WTC11 (cell line): ENCODE results near the gene AKAP3. TPM values are rescaled to one million over a fixed set of nuclear protein-coding genes. Genes with fewer than 3 reads are reported as not detected.
A peak's percentile ranks its signal among the peaks of the same experiment; 100 is the strongest.

Experiments used
- ATAC-seq: fragments of 200-7000 bp; cut with Tn5 transposase; 2 replicates; pipeline ENCODE4 v1.10.0; 2021; ENCODE audit warnings: mild to moderate bottlenecking, moderate library complexity
- CTCF ChIA-PET: fragments of 300-600 bp; sonication (Branson Sonifier 250); formaldehyde crosslinking; loops from one replicate; lab custom pipeline; 2021; ENCODE audit warnings: antibody characterized with exemption; lab: Charles Lee
- POLR2A ChIA-PET: fragments of 350-600 bp; sonication (Branson Sonifier 250); formaldehyde crosslinking; loops from one replicate; lab custom pipeline; 2021; ENCODE audit warnings: antibody characterized with exemption; lab: Charles Lee
- DNase-seq: peaks from one replicate; pipeline ENCODE4 v3.0.0; 2021; ENCODE audit warnings: low spot score
- H3K27ac Mint-ChIP-seq: 2 replicates; pipeline ENCODE4 v1.8.0; 2021; ENCODE audit warnings: mixed read lengths
- H3K27me3 Mint-ChIP-seq: 2 replicates; pipeline ENCODE4 v1.8.0; 2021; ENCODE audit warnings: low read depth, mild to moderate bottlenecking, moderate library complexity, mixed read lengths
- H3K36me3 Mint-ChIP-seq: 2 replicates; pipeline ENCODE4 v1.8.0; 2021; ENCODE audit warnings: mixed read lengths
- H3K4me1 Mint-ChIP-seq: 2 replicates; pipeline ENCODE4 v1.8.0; 2022; ENCODE audit warnings: mixed read lengths
- H3K4me3 Mint-ChIP-seq: 2 replicates; pipeline ENCODE4 v1.8.0; 2021; ENCODE audit warnings: mild to moderate bottlenecking, moderate library complexity, mixed read lengths
- H3K9me3 Mint-ChIP-seq: 2 replicates; pipeline ENCODE4 v1.8.0; 2021; ENCODE audit warnings: mixed read lengths
- CREM ChIP-seq: sonication (generic); formaldehyde crosslinking; IDR thresholded peaks from 2 replicates; pipeline ENCODE4 v1.8.1; 2022; ENCODE audit warnings: mild to moderate bottlenecking, missing genetic modification reagents, moderate library complexity
- FOXJ3 ChIP-seq: sonication (generic); formaldehyde crosslinking; IDR thresholded peaks from 2 replicates; pipeline ENCODE4 v1.9.0; 2021; ENCODE audit warnings: missing genetic modification reagents, mild to moderate bottlenecking, borderline replicate concordance
- FOXK1 ChIP-seq: sonication (generic); formaldehyde crosslinking; IDR thresholded peaks from 2 replicates; pipeline ENCODE4 v1.8.0; 2022; ENCODE audit warnings: mild to moderate bottlenecking, moderate library complexity, missing genetic modification reagents
- FOXP1 ChIP-seq: sonication (generic); formaldehyde crosslinking; IDR thresholded peaks from 2 replicates; pipeline ENCODE4 v1.8.0; 2022; ENCODE audit warnings: missing genetic modification reagents, mild to moderate bottlenecking, moderate library complexity, borderline replicate concordance
- GABPB1 ChIP-seq: sonication (generic); formaldehyde crosslinking; IDR thresholded peaks from 2 replicates; pipeline ENCODE4 v1.8.1; 2023; ENCODE audit warnings: mild to moderate bottlenecking, missing genetic modification reagents
- KAT7 ChIP-seq: sonication (generic); formaldehyde crosslinking; IDR thresholded peaks from 2 replicates; pipeline ENCODE4 v1.8.1; 2023; ENCODE audit warnings: missing genetic modification reagents, mild to moderate bottlenecking, borderline replicate concordance
- NFE2L1 ChIP-seq: sonication (generic); formaldehyde crosslinking; IDR thresholded peaks from 2 replicates; pipeline ENCODE4 v1.8.1; 2023; ENCODE audit warnings: missing genetic modification reagents
- NFYB ChIP-seq: sonication (generic); formaldehyde crosslinking; conservative IDR thresholded peaks from 2 replicates; pipeline ENCODE4 v1.8.0; 2022; ENCODE audit warnings: low read depth, missing genetic modification reagents
- PRRX2 ChIP-seq: fragments of 250-450 bp; sonication (Bioruptor Pico); IDR thresholded peaks from 2 replicates; pipeline ENCODE4 v1.8.0; 2021; ENCODE audit warnings: mild to moderate bottlenecking
- RORB ChIP-seq: fragments of 250-450 bp; sonication (Bioruptor Pico); IDR thresholded peaks from 2 replicates; pipeline ENCODE4 v1.9.0; 2021; ENCODE audit warnings: mild to moderate bottlenecking
- SP1 ChIP-seq: sonication (generic); formaldehyde crosslinking; conservative IDR thresholded peaks from 2 replicates; pipeline ENCODE4 v1.8.1; 2022; ENCODE audit warnings: missing genetic modification reagents
- TP53 ChIP-seq: sonication (generic); formaldehyde crosslinking; IDR thresholded peaks from 2 replicates; pipeline ENCODE4 v1.8.1; 2023; ENCODE audit warnings: mild to moderate bottlenecking, missing genetic modification reagents
- ZNF219 ChIP-seq: sonication (generic); formaldehyde crosslinking; IDR thresholded peaks from 2 replicates; pipeline ENCODE4 v1.8.0; 2023; ENCODE audit warnings: missing genetic modification reagents, mild to moderate bottlenecking, borderline replicate concordance
- ZNF416 ChIP-seq: fragments of 250-450 bp; sonication (Bioruptor Pico); IDR thresholded peaks from 2 replicates; pipeline ENCODE4 v1.9.0; 2021; ENCODE audit warnings: mild to moderate bottlenecking, inconsistent platforms
- total RNA-seq: library from RNA; stranded (reverse); gene quantifications from 3 replicates; pipeline ENCODE4 v1.2.3, GENCODE V29; 2021
- TF ChIP-seq, protein P1 (sequence below): sonication (generic); formaldehyde crosslinking; IDR thresholded peaks from 2 replicates; pipeline ENCODE4 v1.8.0; 2022; ENCODE audit warnings: mild to moderate bottlenecking, missing genetic modification reagents
- TF ChIP-seq, protein P2 (sequence below): sonication (generic); formaldehyde crosslinking; IDR thresholded peaks from 2 replicates; pipeline ENCODE4 v1.8.0; 2023; ENCODE audit warnings: missing genetic modification reagents, mild to moderate bottlenecking, borderline replicate concordance
- TF ChIP-seq, protein P3 (sequence below): sonication (generic); formaldehyde crosslinking; IDR thresholded peaks from 2 replicates; pipeline ENCODE4 v1.8.1; 2023; ENCODE audit warnings: mild to moderate bottlenecking, missing genetic modification reagents, borderline replicate concordance
- TF ChIP-seq, protein P4 (sequence below): sonication (generic); formaldehyde crosslinking; IDR thresholded peaks from 2 replicates; pipeline ENCODE4 v1.8.0; 2022; ENCODE audit warnings: mild to moderate bottlenecking, missing genetic modification reagents
- TF ChIP-seq, protein P5 (sequence below): sonication (generic); formaldehyde crosslinking; IDR thresholded peaks from 2 replicates; pipeline ENCODE4 v1.8.0; 2023; ENCODE audit warnings: mild to moderate bottlenecking, missing genetic modification reagents
- TF ChIP-seq, protein P6 (sequence below): sonication (generic); formaldehyde crosslinking; conservative IDR thresholded peaks from 2 replicates; pipeline ENCODE4 v1.8.1; 2022; ENCODE audit warnings: mild to moderate bottlenecking, missing genetic modification reagents
- TF ChIP-seq, protein P7 (sequence below): sonication (generic); formaldehyde crosslinking; IDR thresholded peaks from 2 replicates; pipeline ENCODE4 v1.8.1; 2023; ENCODE audit warnings: mild to moderate bottlenecking, missing genetic modification reagents, moderate library complexity
- TF ChIP-seq, protein P8 (sequence below): sonication (generic); formaldehyde crosslinking; IDR thresholded peaks from 2 replicates; pipeline ENCODE4 v1.8.1; 2022; ENCODE audit warnings: mild to moderate bottlenecking, missing genetic modification reagents, moderate library complexity, borderline replicate concordance

Gene AKAP3
- total RNA-seq, 1 experiment from 2014 or later: 1.9 TPM

DNA sequence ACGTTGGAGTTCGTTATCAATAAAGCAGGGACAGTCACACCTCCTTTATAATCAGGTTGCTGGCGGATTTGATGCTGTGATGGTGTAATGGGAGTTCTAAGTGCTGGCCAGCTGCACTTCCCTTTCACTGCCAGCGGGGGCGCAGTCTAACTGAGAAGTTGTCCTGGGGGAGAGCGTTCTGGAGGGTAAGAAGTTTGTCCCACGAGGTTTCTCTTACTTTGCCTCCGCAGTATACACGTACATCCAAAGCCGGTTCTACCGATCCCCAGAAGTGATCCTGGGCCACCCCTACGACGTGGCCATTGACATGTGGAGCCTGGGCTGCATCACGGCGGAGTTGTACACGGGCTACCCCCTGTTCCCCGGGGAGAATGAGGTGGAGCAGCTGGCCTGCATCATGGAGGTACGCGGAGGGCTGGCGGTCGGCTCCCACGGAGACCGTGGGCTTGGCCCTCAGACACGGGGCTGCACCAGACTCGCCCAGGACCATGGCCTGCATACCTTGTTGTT, 44.1 kb downstream of the AKAP3 start:
- ATAC-seq: peak; percentile 96
- Mint-ChIP-seq H3K36me3 (no peaks in the 10 kb centered on the region), H3K27ac (no peak overlapping the region), H3K4me3 (peak overlapping the region; percentile 94), H3K4me1 (peaks cover 3% of the 10 kb centered on the region; the same call in 1 of the 2 replicates), H3K27me3 (peaks cover 21% of the 10 kb centered on the region), H3K9me3 (no peaks in the 10 kb centered on the region)
- CTCF ChIA-PET: interaction anchor here (0.5 to 2.5 kb wide), 28 partner anchors 9 to 1147 kb away, joined by 3 to 38 read pairs (median 4); partner anchors contain the start of genes AKAP3, FGF23 and NDUFA9
- POLR2A ChIA-PET: interaction anchor here (0.9 kb wide), 1 partner anchor 224 kb away, joined by 3 read pairs; no protein-coding TSS in a partner anchor
- DNase-seq: peak; percentile 79
- TF ChIP-seq, protein P1, sequence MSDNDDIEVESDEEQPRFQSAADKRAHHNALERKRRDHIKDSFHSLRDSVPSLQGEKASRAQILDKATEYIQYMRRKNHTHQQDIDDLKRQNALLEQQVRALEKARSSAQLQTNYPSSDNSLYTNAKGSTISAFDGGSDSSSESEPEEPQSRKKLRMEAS: peak; percentile 83
- TF ChIP-seq SP1 (CRISPR knock-in tag) (no peak), NFE2L1 (CRISPR knock-in tag) (no peak), KAT7 (0 out of 2 replicates have a peak, but pooled peaks have one; percentile 75), FOXP1 (peak; percentile 63; the same call in 1 of the 2 replicates), GABPB1 (no peak), NFYB (CRISPR knock-in tag) (no peak), TP53 (CRISPR knock-in tag) (no peak), ZNF416 (CRISPR knock-in tag) (no peak), FOXJ3 (CRISPR knock-in tag) (no peak), ZNF219 (CRISPR knock-in tag) (no peak), CREM (0 out of 2 replicates have a peak, but pooled peaks have one; percentile 22), PRRX2 (CRISPR knock-in tag) (no peak), RORB (CRISPR knock-in tag) (no peak), FOXK1 (CRISPR knock-in tag) (peak; percentile 64; the same call in 1 of the 2 replicates)
- TF ChIP-seq, protein P2, sequence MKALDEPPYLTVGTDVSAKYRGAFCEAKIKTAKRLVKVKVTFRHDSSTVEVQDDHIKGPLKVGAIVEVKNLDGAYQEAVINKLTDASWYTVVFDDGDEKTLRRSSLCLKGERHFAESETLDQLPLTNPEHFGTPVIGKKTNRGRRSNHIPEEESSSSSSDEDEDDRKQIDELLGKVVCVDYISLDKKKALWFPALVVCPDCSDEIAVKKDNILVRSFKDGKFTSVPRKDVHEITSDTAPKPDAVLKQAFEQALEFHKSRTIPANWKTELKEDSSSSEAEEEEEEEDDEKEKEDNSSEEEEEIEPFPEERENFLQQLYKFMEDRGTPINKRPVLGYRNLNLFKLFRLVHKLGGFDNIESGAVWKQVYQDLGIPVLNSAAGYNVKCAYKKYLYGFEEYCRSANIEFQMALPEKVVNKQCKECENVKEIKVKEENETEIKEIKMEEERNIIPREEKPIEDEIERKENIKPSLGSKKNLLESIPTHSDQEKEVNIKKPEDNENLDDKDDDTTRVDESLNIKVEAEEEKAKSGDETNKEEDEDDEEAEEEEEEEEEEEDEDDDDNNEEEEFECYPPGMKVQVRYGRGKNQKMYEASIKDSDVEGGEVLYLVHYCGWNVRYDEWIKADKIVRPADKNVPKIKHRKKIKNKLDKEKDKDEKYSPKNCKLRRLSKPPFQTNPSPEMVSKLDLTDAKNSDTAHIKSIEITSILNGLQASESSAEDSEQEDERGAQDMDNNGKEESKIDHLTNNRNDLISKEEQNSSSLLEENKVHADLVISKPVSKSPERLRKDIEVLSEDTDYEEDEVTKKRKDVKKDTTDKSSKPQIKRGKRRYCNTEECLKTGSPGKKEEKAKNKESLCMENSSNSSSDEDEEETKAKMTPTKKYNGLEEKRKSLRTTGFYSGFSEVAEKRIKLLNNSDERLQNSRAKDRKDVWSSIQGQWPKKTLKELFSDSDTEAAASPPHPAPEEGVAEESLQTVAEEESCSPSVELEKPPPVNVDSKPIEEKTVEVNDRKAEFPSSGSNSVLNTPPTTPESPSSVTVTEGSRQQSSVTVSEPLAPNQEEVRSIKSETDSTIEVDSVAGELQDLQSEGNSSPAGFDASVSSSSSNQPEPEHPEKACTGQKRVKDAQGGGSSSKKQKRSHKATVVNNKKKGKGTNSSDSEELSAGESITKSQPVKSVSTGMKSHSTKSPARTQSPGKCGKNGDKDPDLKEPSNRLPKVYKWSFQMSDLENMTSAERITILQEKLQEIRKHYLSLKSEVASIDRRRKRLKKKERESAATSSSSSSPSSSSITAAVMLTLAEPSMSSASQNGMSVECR: 0 out of 2 replicates have a peak, but pooled peaks have one; percentile 21
- TF ChIP-seq, protein P3, sequence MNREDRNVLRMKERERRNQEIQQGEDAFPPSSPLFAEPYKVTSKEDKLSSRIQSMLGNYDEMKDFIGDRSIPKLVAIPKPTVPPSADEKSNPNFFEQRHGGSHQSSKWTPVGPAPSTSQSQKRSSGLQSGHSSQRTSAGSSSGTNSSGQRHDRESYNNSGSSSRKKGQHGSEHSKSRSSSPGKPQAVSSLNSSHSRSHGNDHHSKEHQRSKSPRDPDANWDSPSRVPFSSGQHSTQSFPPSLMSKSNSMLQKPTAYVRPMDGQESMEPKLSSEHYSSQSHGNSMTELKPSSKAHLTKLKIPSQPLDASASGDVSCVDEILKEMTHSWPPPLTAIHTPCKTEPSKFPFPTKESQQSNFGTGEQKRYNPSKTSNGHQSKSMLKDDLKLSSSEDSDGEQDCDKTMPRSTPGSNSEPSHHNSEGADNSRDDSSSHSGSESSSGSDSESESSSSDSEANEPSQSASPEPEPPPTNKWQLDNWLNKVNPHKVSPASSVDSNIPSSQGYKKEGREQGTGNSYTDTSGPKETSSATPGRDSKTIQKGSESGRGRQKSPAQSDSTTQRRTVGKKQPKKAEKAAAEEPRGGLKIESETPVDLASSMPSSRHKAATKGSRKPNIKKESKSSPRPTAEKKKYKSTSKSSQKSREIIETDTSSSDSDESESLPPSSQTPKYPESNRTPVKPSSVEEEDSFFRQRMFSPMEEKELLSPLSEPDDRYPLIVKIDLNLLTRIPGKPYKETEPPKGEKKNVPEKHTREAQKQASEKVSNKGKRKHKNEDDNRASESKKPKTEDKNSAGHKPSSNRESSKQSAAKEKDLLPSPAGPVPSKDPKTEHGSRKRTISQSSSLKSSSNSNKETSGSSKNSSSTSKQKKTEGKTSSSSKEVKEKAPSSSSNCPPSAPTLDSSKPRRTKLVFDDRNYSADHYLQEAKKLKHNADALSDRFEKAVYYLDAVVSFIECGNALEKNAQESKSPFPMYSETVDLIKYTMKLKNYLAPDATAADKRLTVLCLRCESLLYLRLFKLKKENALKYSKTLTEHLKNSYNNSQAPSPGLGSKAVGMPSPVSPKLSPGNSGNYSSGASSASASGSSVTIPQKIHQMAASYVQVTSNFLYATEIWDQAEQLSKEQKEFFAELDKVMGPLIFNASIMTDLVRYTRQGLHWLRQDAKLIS (CRISPR knock-in tag): no peak
- TF ChIP-seq, protein P4, sequence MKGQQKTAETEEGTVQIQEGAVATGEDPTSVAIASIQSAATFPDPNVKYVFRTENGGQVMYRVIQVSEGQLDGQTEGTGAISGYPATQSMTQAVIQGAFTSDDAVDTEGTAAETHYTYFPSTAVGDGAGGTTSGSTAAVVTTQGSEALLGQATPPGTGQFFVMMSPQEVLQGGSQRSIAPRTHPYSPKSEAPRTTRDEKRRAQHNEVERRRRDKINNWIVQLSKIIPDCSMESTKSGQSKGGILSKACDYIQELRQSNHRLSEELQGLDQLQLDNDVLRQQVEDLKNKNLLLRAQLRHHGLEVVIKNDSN (CRISPR knock-in tag): 0 out of 2 replicates have a peak, but pooled peaks have one; percentile 21
- TF ChIP-seq, protein P5, sequence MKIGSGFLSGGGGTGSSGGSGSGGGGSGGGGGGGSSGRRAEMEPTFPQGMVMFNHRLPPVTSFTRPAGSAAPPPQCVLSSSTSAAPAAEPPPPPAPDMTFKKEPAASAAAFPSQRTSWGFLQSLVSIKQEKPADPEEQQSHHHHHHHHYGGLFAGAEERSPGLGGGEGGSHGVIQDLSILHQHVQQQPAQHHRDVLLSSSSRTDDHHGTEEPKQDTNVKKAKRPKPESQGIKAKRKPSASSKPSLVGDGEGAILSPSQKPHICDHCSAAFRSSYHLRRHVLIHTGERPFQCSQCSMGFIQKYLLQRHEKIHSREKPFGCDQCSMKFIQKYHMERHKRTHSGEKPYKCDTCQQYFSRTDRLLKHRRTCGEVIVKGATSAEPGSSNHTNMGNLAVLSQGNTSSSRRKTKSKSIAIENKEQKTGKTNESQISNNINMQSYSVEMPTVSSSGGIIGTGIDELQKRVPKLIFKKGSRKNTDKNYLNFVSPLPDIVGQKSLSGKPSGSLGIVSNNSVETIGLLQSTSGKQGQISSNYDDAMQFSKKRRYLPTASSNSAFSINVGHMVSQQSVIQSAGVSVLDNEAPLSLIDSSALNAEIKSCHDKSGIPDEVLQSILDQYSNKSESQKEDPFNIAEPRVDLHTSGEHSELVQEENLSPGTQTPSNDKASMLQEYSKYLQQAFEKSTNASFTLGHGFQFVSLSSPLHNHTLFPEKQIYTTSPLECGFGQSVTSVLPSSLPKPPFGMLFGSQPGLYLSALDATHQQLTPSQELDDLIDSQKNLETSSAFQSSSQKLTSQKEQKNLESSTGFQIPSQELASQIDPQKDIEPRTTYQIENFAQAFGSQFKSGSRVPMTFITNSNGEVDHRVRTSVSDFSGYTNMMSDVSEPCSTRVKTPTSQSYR: no peak
- TF ChIP-seq, protein P6, sequence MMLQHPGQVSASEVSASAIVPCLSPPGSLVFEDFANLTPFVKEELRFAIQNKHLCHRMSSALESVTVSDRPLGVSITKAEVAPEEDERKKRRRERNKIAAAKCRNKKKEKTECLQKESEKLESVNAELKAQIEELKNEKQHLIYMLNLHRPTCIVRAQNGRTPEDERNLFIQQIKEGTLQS (CRISPR knock-in tag): no peak
- TF ChIP-seq, protein P7, sequence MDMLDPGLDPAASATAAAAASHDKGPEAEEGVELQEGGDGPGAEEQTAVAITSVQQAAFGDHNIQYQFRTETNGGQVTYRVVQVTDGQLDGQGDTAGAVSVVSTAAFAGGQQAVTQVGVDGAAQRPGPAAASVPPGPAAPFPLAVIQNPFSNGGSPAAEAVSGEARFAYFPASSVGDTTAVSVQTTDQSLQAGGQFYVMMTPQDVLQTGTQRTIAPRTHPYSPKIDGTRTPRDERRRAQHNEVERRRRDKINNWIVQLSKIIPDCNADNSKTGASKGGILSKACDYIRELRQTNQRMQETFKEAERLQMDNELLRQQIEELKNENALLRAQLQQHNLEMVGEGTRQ: no peak
- TF ChIP-seq, protein P8, sequence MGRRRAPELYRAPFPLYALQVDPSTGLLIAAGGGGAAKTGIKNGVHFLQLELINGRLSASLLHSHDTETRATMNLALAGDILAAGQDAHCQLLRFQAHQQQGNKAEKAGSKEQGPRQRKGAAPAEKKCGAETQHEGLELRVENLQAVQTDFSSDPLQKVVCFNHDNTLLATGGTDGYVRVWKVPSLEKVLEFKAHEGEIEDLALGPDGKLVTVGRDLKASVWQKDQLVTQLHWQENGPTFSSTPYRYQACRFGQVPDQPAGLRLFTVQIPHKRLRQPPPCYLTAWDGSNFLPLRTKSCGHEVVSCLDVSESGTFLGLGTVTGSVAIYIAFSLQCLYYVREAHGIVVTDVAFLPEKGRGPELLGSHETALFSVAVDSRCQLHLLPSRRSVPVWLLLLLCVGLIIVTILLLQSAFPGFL (CRISPR knock-in tag): no peak
